HG03565 (cell line): ENCODE results near the gene CLDN11.

ENCODE experiments used
- ATAC-seq: cut with Tn5 transposase; IDR thresholded peaks from one replicate; pipeline ENCODE4 v1.9.1; 2021; ENCODE audit warnings: mild to moderate bottlenecking, moderate library complexity; ENCODE audit not compliant: unreplicated experiment

CLDN11 gene

DNA sequence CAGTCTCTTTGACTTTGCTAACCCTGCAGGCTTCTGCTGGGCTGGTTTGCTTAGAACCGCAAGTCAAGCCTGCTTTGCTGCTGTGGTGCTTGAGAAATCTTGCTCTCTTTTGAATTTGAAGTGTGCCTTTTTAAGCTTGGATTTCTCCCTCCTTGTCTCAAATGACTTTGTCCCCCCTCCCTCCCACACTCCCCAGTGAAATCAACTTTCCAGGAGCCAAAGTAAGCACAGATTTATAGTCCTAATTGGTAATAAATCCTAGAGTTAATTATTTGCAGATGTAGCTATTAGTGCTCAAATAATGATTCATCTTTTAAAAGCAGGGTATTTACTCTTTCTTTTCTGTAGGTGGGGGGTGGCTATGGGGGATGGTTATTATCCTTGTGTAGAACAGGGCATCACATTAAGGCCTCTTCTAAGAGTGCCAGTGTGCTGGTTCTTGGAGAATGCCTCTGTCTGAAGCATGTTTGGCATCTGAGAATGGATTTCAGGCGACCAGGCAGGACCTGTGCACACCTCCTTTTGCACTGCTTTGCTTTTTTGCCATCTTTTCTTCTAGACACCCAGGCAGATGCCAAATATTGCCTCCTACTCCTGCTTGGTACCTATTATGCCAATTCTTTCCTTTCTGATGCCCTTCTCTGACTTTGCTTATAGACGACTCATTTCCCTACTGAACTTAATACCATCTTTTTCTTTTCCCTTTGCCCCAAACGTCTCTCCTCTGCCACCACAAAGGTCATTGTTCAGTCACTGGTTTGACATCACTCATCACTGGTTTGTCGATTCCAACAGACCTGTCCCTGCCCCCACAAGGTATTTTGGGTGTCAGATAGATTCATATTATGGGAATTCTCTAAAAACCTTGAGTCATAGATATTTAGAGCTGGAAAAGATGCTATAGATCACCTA, 50.7 kb downstream of the CLDN11 start:
- ATAC-seq = no peak

DNA sequence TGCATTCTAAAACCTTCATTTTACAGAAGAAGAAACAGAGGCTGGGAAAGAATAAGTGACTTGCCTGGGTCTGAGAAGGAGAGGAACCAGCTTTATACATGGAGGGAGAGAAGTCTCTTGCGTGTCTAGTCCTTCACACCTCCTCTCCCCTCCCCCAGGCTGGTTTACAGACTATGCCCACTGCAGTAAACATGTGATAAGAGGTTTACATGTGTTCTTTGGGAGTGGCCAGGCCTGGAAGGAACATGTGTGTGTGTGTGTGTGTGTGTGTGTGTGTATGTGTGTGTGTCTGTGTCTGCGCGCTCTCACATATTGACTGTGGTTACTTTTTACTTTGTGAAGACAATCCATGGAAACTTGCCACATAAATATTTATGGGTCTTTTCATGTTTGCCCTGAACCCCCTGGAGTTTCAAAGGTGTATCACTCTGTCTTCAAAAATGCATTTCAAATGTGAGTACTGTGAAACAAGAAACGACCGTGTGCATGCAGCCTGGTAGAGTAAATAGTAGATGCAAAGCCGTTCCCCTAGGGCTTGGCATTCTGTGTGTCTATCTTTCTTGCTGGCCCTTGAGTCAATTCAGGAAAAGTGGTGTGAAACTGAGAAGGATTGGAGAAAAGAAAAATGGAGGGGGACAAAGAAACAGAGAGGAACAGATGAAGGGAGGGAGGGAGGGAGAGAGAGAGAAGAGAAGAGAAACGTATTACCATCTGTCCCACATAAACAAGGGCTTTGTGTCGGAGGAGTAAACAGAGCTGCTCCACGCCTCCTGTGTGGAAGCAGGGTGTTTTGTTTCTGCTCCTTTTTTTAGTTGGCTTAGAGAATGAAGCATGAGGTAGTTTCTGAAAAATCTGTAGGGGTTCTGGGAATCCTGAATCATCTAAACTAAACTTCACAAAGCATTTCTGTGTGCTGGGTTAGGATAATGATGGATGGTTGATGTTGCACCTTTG, 51.7 kb downstream of the CLDN11 start:
- ATAC-seq = no peak

DNA sequence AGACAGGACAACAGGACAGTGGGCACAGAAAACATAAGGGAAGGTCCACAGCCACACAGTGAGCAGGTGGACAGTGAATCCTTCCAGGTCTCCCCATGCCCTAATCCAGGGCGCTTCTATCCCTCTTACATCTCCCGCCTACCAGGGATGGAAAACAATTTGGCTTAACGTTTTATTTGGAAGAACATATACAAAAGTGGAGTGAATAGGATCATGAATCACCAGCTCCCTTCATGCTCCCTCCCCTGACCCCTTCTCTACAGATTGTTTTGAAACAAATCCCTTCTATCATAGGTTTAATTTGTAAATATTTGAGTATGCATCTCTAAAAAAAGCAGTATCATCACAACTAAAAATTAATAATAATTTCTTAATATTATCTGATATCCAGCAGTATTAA, 52.5 kb downstream of the CLDN11 start:
- ATAC-seq = no peak

DNA sequence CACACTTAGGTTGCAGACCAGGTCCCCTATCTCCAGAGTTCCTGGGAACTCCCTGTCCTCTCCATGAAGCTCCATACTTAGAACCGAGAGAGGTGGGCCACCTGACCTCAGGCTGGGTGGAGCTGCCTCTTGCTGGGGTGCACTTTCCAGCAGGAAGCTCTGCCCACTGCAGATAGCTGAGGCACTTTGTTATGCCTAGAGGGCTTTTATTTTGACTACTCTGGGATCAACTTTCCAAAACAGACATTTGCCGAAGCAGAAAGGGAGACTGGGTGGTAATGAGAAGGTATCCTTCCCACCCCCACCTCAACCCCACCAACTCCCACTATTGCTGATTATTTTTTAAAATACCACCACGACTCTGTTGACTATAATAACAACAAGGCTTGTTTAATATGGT, 54.7 kb downstream of the CLDN11 start:
- ATAC-seq = no peak

DNA sequence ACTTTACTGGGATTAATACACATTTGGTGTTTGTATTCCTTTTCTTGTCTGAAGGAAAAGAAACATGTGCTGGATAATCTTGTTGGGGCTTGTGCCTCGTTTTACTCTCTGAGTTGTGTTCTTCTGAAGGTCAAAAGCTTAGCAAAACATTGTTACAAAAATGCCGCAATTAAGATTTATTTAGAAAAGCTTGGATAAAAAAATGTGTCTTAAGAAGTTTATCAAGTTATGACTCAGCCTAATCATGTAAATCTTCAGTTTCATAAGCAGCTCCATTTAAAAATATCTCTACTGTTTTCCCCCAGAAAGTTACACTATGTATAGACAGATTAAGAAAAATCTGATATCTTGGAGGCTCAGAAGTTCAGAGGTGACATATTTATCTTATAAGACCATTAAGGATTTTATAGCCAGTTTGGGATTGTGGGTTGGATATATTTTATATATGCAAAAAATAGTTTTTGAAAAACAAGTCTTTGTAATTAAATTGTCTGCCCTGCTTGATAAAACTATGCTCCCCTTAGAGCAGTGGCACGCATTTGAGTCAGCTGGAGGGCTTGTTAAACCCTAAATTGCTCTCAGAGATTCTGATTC, 56.5 kb downstream of the CLDN11 start:
- no peak for ATAC-seq

DNA sequence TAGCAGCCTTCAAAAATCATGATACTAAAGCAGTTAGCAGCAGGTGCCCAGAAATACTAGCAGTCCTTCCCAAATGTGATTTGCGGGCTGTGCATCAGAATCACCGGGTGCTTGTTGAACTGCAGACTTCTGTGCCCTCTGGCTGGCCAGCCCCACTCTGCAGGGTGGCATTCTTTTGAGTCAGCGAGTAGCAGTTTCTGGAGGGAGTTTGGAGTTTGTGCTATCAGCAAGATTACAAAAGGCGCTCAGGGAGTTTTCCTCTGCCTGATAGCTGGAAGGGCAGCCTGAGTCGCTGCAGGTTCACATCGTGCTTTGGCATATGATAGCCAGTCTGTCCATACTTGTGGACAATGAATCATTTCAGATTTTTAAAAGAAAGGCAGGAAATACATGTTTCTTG, 57.6 kb downstream of the CLDN11 start:
- ATAC-seq = no peak

DNA sequence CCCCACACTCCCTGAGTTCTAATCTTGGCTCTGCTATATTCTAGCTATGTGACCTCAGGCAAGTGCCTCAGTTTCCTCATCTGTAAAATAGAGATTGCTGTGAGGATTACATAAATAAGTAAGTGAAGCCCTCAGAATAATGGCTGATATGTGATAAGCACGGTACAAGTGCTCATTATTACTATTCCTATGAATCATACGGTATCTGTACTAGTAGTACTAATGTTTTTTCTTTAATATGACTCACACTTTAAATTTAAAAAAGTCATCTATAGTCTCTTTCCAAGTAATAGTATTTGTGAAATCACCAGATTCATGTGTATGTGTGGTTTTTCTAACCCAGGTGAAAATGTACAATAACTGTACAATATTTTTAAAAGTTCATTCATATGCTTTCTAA, 58.7 kb downstream of the CLDN11 start:
- no peak for ATAC-seq

DNA sequence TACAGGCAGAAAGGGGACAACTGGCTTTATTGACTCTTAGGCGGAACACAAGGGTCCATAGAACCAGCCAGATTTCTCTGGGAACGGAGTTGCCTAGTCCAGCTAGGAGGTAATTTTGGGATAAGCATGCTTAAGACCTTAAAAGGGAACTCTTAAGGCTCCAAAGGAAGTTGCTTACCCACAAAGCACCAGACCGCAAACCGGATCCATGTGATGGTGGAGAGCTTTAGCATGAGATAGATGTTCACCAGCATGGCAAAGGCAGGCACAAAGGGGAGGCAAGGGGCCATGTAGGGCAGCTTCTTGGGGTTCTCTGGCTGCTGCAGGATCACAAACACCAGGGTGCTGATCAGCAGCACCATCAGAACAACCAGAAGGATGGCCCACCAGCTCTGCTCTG, 61.4 kb downstream of the CLDN11 start:
- no peak for ATAC-seq

DNA sequence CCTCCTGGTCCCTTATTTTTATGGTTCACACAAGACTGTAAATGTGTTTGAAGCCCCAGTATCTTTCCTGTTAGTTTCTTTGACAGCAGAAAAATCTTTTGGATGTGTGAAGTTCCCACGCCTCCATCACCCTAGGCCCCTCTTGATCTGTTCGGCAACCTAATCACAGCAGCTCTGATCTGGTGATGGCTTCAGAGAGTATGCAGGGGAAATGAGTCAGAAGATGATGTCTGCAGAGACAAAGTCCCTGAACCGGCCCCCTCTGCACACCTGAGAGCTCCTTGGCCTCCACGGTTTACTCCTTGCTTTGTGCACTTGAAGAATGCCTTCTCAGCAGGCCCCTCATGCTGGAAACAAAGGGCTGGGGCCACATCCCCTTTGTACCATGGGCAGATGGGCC, 63.5 kb downstream of the CLDN11 start:
- no peak for ATAC-seq

DNA sequence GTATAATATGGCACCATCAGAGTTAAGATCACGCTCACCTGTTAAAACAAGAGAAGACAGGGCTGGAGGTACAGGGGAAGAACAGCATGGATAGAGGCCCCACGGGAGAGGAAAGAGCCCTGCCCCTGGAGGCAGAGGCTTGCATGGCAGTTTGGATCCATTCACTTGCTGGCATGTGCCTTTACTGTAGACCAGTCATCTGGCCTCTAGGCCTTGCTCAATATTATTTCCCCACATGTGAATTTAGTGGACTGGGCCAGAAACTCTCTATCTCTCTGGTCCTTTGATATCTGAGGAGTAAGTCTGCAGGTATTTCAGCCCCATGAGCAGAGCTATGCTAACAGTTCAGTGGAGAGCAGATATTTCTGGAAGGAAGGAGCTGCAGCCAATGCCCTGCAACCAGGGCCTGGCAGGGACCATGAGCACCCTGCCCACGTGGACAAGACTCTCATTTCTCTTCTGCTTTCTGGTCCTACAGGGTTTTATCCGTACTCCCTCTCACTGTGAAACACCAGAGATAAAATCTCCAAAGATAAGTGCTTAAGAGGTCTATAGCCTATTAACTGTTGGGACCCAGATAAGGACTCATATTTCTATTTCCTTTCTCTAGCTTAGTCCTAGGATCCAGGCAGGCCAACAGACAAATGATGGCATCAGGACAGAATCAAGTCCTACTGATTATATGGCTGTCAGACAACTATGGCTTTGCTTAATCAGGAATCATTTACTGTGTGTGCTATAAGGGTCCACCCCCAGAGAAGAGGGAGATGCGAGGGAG, 65.0 kb downstream of the CLDN11 start:
- no peak for ATAC-seq
